ENCODE measurements around the gene MPL.

The MPL gene

GRCh38 chr1:43352351-43352705, 14.7 kb downstream of the MPL start:
- Histone ChIP-seq H3K9me3 (no peaks in the 10 kb centered on the region), H3K4me2 (peak overlapping the region; percentile 11; the same call in 1 of the 2 replicates), H4K20me1 (no peaks in the 10 kb centered on the region), H3K36me3 (no peaks in the 10 kb centered on the region), H3K27ac (0 out of 2 replicates have a peak overlapping the region, but pooled peaks have one; percentile 14), H3K9ac (0 out of 2 replicates have a peak overlapping the region, but pooled peaks have one; percentile 4), H3K4me1 (peaks cover 37% of the 10 kb centered on the region), H3K27me3 (no peaks in the 10 kb centered on the region), H3K4me3 (no peak overlapping the region)
- TF ChIP-seq Cebpa-rat (IDR thresholded peaks at IDR 0.05): no peak

GRCh38 chr1:43352881-43353280, 15.3 kb downstream of the MPL start:
- no peak overlapping the region for H3K9ac ChIP-seq
- H4K20me1 ChIP-seq: no peaks in the 10 kb centered on the region
- H3K27me3 ChIP-seq: no peaks in the 10 kb centered on the region
- H3K27ac ChIP-seq: 0 out of 2 replicates have a peak overlapping the region, but pooled peaks have one; percentile 14
- H3K4me1 ChIP-seq: peaks cover 43% of the 10 kb centered on the region
- H3K4me2 ChIP-seq: peak overlapping the region; percentile 11; the same call in 1 of the 2 replicates
- no peak overlapping the region for H3K4me3 ChIP-seq
- H3K36me3 ChIP-seq: no peaks in the 10 kb centered on the region
- TF ChIP-seq Cebpa-rat (IDR thresholded peaks at IDR 0.05): no peak
- no peaks in the 10 kb centered on the region for H3K9me3 ChIP-seq

GRCh38 chr1:43354471-43354870, 16.9 kb downstream of the MPL start:
- TF ChIP-seq Cebpa-rat (IDR thresholded peaks at IDR 0.05): no peak
- H3K9ac ChIP-seq: no peak overlapping the region
- H3K27ac ChIP-seq: no peak overlapping the region
- H3K27me3 ChIP-seq: no peaks in the 10 kb centered on the region
- no peaks in the 10 kb centered on the region for H3K9me3 ChIP-seq
- H3K4me2 ChIP-seq: no peak overlapping the region
- peaks cover 47% of the 10 kb centered on the region for H3K4me1 ChIP-seq
- H3K36me3 ChIP-seq: no peaks in the 10 kb centered on the region
- H4K20me1 ChIP-seq: peaks cover 5% of the 10 kb centered on the region
- no peak overlapping the region for H3K4me3 ChIP-seq

GRCh38 chr1:43354936-43355335, 17.3 kb downstream of the MPL start:
- H3K27me3 ChIP-seq: no peaks in the 10 kb centered on the region
- no peaks in the 10 kb centered on the region for H3K9me3 ChIP-seq
- H3K4me2 ChIP-seq: no peak overlapping the region
- no peak for TF ChIP-seq Cebpa-rat (IDR thresholded peaks at IDR 0.05)
- peaks cover 10% of the 10 kb centered on the region for H4K20me1 ChIP-seq
- H3K4me3 ChIP-seq: no peak overlapping the region
- H3K4me1 ChIP-seq: peaks cover 47% of the 10 kb centered on the region
- peaks cover 4% of the 10 kb centered on the region for H3K36me3 ChIP-seq
- no peak overlapping the region for H3K27ac ChIP-seq
- H3K9ac ChIP-seq: no peak overlapping the region

- Histone ChIP-seq H3K4me1 (peaks cover 53% of the 10 kb centered on the region), H3K27ac (no peak overlapping the region), H3K4me2 (peak overlapping the region; percentile 93; the same call in 1 of the 2 replicates), H4K20me1 (peaks cover 32% of the 10 kb centered on the region), H3K36me3 (peaks cover 27% of the 10 kb centered on the region), H3K9me3 (no peaks in the 10 kb centered on the region), H3K27me3 (no peaks in the 10 kb centered on the region), H3K9ac (no peak overlapping the region), H3K4me3 (no peak overlapping the region)
- no peak for TF ChIP-seq Cebpa-rat (IDR thresholded peaks at IDR 0.05)
These were observed 19.6 kb downstream of the MPL start for GRCh38 chr1:43357251-43357650.

- H3K4me3 ChIP-seq: peak overlapping the region; percentile 82
- no peaks in the 10 kb centered on the region for H3K27me3 ChIP-seq
- peak overlapping the region; percentile 93 for H3K4me2 ChIP-seq
- H3K27ac ChIP-seq: peak overlapping the region; percentile 87
- H3K9me3 ChIP-seq: no peaks in the 10 kb centered on the region
- H3K9ac ChIP-seq: peak overlapping the region; percentile 94
- peaks cover 43% of the 10 kb centered on the region for H3K4me1 ChIP-seq
- no peak for TF ChIP-seq Cebpa-rat (IDR thresholded peaks at IDR 0.05)
- peaks cover 37% of the 10 kb centered on the region for H3K36me3 ChIP-seq
- peaks cover 38% of the 10 kb centered on the region for H4K20me1 ChIP-seq
These were observed 20.6 kb downstream of the MPL start for GRCh38 chr1:43358121-43358745.

- Histone ChIP-seq H3K36me3 (peaks cover 45% of the 10 kb centered on the region), H4K20me1 (peaks cover 38% of the 10 kb centered on the region), H3K4me1 (peaks cover 47% of the 10 kb centered on the region)
These were observed 21.4 kb downstream of the MPL start, which contains the start of gene CDC20 for GRCh38 chr1:43358746-43359693. Gene CDC20, plus strand, starts transcription at chr1:43358981. Its CDS starts 235 bp downstream, at chr1:43359216.

GRCh38 chr1:43359696-43360095, 22.1 kb downstream of the MPL start:
- Histone ChIP-seq H3K4me1 (peaks cover 47% of the 10 kb centered on the region), H3K36me3 (peaks cover 52% of the 10 kb centered on the region), H3K9me3 (no peaks in the 10 kb centered on the region), H3K4me2 (peak overlapping the region; percentile 89), H4K20me1 (peaks cover 38% of the 10 kb centered on the region), H3K27me3 (no peaks in the 10 kb centered on the region), H3K27ac (peak overlapping the region; percentile 82; the same call in 1 of the 2 replicates), H3K9ac (peak overlapping the region; percentile 84), H3K4me3 (peak overlapping the region; percentile 82)
- TF ChIP-seq Cebpa-rat (IDR thresholded peaks at IDR 0.05): no peak

More at GRCh38 chr1:43358746-43359693, 21.4 kb downstream of the MPL start, which contains the start of gene CDC20:
- H3K4me3 ChIP-seq: peak within 1 kb of the TSS; percentile 82
- H3K9me3 ChIP-seq: no peaks in the 10 kb centered on the region
- H3K9ac ChIP-seq: peak within 1 kb of the TSS; percentile 94
- peak within 1 kb of the TSS; percentile 93 for H3K4me2 ChIP-seq
- H3K27me3 ChIP-seq: no peaks in the 10 kb centered on the region
- no peak for TF ChIP-seq Cebpa-rat (IDR thresholded peaks at IDR 0.05)
- peak within 1 kb of the TSS; percentile 87 for H3K27ac ChIP-seq

- H3K9ac ChIP-seq: peak overlapping the region; percentile 35; the same call in 1 of the 2 replicates
- H3K9me3 ChIP-seq: no peaks in the 10 kb centered on the region
- peak overlapping the region; percentile 89 for H3K4me2 ChIP-seq
- H3K36me3 ChIP-seq: peaks cover 61% of the 10 kb centered on the region
- H3K4me3 ChIP-seq: peak overlapping the region; percentile 82
- H3K27ac ChIP-seq: no peak overlapping the region
- no peak for TF ChIP-seq Cebpa-rat (IDR thresholded peaks at IDR 0.05)
- H3K4me1 ChIP-seq: peaks cover 51% of the 10 kb centered on the region
- H4K20me1 ChIP-seq: peaks cover 42% of the 10 kb centered on the region
- no peaks in the 10 kb centered on the region for H3K27me3 ChIP-seq
These were observed 23.0 kb downstream of the MPL start for GRCh38 chr1:43360616-43361015.

All from BLaER1 (cell line).